Activated CD4-positive, alpha-beta T cell treated with anti-CD3 and anti-CD28 coated beads, Interleukin-2, amount 50 U/mL, for 24 hours (primary cell): ENCODE measurements around the gene ZNF354C.
A peak's percentile ranks its signal among the peaks of the same experiment; 100 is the strongest.
"Not testable (repeated sequence)": the region's sequence is repeated elsewhere in the genome, so short reads cannot be mapped to it uniquely, and the experiment has no call there.

ENCODE experiments used
- DNase-seq, 2 donors: peaks; one replicate each; pipeline ENCODE4 v3.0.0-alpha.2; 2020; ENCODE audit warnings: low read depth in 1 of 2, low spot score in 1 of 2

Gene ZNF354C

DNA sequence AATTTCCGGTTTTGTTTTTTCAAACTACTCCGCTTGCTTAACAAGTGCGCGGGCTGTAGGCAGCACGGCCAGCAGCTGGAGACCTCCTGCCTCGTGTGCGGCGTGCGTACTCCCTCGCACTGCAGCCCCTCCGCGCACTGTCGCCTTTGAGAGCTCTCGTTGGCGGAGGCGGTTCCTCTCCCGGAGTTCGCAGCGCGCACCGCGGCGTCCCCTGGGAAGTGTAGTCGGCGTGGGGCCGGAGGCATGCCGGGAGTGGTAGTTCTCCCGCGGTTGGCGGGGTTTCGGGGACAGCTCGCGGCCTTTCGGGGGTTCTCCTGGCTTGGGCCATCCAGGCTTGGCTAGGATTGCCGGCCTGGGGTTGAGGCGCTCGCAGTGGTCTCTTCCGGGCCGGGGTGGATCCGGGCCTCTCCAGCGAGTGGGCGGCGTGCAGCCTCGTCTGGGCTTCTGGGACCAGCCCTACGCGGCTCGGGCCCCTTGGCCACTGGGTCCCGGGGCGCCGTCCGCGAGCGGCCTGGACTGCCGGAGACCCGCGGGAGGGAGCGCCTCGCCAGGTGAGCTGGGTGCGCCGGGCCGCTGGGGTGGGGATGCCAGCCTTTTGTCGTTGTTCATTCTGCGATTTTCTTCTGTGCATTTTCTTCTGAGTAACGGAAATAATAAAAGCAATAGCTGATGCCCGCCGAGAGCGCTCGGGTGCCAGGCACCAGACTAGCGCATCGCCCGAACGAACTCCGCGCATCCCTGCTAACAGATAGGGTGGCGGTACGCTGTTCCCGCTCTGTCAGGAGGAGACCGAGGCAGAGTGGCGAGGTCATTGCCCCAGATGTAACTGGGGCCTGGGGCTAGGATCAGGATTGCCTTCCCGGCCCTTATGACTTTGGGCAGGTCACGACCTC lies at the start of gene ZNF354C:
Gene ZNF354C (plus strand): TSS at position 258 of the 893 bp plus-strand sequence. CDS start 1,696 bp downstream, outside the sequence.
- peak; percentile 65 to 81 for DNase-seq

DNA sequence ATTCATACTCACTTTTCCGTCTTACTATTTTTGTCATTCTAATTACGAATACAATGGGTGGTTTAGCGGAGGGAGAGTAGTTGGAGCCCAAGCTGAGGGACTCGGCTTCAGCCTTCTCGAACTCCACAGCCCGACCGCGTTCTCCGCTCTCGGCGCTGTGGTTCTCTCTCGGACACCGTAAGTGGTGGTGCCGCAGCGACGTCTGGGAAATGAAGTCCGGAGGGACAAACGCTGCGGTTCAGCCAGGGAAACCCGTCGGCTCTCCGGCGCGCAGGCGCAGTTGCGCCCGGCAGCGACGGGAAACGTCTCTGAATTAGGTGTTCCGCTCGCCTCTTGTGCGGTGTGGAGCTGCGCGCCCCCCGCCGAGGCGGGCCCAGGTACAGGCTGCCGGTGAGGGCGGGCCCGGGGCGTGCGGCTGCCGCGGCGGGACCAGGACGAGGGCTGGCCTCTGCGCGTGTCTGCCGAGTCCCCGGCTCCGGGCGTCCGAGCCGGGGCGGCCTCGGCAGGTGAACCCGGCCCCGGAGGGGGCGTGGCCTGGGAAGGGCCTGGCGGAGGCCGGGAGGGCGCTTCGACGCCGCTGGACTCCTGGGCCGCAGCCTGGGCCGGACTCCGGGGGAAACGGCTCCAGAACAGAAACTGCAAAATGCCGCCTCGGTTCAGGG lies 36.5 kb upstream of the ZNF354C start, which contains the start of gene ZNF879:
Gene ZNF879 (plus strand): TSS at position 277 of the 662 bp plus-strand sequence. CDS start 1,201 bp downstream, outside the sequence.
- peak; percentile 87 to 92 for DNase-seq

DNA sequence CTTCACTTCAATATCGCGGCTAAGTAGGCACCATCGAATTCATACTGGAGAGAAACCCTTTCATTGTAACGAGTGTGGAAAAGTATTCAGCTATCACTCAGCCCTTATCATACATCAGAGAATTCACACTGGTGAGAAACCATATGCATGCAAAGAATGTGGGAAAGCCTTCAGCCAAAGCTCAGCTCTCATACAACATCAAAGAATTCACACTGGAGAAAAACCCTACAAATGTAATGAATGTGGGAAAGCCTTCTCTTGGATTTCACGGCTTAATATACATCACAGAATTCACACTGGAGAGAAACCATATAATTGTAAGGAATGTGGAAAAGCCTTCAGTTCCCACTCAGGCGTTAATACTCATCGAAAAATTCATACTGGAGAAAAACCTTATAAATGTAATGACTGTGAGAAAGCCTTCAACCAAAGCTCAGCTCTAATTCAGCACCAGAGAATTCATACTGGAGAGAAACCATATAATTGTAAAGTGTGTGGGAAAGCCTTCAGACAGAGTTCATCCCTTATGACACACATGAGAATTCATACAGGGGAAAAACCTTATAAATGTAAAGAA lies 27.1 kb upstream of the ZNF354C start:
- no peak for DNase-seq

DNA sequence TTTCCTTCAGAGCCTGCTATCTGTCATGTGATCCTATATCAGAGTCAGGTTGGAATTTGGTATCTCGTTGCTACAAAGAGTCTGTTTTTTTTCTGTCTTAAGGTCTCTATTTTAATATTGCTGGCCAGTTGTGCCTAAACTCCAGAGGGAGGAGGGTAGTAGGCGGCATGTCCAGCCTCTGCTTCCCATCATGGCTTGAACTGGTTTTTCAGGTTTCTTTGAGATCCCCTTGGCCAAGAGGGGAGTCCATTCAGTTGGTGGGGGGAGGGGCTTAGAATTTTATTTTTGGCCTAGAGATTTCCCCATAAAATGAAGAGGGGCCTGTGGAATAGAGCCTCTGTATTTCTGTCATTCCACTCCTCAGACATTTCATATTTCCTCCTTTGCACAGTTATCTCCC lies 15.4 kb upstream of the ZNF354C start:
- no peak for DNase-seq

DNA sequence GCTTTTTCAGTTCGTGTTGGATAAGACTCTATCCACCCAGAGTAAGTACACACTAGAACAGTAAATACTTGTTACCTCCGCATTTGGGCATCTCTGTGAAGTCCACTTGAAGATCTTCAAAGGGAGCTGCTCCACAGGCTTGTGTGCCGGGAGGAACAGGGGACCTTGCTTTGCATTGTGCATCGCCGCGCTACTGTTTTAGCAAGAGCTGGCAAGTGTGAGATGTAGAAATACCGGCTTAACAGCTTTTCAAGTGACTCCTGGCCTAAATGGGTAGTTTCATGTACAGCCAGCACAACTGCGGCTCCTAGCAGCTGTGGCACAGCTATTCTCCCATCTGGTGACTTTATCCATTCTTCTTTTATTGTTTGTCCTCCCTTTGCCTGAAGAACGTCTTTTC lies 8.4 kb upstream of the ZNF354C start:
- DNase-seq, result no peak

DNA sequence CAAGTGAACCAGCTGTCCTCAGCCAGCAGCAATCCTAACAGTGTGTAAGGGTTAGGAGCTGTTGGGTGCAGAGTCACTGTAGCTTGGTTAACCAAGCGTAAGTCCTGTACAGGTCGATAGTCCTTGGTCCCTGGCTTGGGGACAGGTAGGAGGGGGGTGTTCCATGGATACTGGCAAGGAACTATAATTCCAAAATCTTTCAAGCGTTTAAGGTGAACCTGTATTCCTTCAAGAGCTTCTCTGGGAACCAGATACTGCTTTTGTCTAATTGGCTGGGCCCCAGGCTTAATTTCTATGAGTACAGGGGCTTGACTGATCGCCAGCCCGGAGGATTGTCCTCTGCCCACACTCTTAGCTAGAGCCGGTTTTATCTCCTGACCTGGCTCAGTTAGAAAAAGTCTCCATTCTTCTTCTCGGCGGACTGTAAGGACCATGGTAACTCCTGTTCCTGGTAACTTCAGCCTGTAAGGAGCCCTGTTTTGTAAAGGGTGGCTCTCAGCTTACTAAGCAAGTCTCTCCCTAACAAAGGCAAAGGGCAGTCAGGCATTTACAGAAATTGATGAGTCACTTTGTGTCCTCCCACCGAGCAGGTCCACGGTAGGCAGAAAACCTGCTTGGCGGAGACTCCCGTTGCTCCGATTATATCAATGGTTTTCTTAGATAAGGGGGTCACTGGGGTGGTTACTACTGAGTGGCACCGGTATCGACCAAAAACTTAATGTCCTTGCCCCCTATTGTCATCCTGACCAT lies 6.0 kb upstream of the ZNF354C start:
- no peak for DNase-seq

DNA sequence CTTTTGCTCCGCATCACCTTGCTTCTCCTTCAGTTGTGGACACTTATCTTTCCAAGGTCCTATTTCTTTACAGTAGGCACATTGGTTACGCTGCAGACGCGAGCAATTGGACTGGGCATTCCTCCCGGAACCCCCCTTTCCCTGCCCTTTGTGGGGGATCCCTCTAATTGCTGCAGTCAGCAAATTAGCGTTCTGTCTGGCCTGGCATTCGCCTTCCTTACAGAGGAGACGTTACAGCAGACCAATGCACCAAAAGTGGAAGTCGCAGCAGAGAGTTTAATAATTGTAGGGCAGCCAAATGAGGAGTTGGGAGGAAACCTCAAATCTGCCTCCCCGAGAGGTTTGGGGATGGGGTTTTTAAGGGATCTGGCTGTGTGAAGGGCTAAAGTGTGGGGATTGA lies 5.3 kb upstream of the ZNF354C start:
- no peak for DNase-seq

DNA sequence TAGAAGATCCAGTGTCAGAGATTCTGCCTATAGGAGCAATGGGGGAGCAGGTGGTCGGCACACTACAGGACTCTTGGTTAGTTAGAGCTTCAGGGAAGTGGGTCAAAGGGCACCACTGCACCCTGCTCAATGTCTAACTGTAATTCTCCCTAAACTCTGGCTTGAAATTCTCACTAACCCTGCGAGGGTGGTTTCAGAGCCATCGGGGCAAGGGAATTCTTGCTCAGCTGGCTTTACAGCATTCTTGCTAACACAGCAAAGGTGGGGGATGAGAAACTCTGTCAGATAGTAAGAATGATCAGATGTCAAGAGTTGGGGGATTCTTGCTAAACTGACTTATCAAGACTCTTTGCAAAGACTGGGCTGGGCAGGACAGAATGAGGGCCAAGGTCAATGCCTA lies 4.7 kb upstream of the ZNF354C start:
- no peak for DNase-seq

DNA sequence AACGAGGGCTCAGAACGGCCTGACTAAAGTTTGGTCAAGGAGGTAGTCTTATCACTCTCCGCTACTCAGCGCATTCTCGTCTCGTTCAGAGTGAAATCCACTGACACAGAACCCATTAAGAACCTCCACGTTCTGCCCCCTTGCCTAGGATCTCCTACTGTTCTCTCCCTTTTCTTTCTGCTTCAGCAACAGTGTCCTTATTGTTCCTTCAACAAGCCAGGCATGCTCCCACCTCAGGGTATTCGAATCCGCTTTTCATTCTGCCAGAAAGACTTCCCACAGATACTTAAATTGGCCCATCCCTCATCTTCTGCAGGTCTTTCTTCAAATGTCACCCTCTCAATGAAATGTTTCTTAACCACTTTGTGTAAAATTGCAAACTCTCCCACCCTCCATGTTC lies 4.3 kb upstream of the ZNF354C start:
- DNase-seq, result no peak

DNA sequence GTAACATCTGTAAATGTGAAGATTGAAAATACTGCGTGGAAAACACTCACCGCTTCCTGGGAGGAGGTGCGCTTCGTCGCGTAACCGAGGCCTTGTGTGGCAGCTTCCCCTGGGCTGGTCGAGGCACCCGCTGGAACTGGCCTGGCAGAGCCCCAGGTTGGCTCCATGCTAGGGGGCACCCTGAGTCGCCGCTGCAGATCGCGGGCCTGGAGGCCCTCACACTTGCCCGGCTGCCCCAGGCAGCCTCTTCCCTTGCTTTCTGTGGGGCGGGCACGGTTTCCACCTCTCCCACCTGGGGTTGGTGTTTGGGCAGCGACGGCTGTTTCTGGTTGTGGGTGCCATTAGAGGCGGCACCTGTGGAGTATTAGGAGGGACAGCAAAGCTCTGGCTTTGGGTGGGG lies 852 bp downstream of the ZNF354C start:
- no peak for DNase-seq

DNA sequence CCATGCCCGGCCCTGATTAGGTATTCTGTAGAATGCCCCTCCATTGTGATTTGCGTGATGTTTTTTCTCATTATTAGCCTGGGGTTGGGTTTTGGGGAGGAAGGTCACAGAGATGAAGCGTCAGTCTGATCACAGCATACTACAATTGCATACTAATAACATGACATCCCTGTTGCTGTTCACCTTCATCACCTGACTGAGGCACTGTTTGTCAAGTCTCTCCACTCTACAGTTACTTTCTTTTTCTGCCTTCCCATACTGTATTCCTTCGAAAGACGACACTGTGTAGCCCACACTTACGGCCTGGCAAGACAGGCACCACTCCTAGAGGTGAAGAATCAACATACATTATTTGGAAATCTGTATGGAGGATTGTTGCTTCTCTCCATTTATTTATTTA lies 5.5 kb downstream of the ZNF354C start:
- DNase-seq, result no peak

DNA sequence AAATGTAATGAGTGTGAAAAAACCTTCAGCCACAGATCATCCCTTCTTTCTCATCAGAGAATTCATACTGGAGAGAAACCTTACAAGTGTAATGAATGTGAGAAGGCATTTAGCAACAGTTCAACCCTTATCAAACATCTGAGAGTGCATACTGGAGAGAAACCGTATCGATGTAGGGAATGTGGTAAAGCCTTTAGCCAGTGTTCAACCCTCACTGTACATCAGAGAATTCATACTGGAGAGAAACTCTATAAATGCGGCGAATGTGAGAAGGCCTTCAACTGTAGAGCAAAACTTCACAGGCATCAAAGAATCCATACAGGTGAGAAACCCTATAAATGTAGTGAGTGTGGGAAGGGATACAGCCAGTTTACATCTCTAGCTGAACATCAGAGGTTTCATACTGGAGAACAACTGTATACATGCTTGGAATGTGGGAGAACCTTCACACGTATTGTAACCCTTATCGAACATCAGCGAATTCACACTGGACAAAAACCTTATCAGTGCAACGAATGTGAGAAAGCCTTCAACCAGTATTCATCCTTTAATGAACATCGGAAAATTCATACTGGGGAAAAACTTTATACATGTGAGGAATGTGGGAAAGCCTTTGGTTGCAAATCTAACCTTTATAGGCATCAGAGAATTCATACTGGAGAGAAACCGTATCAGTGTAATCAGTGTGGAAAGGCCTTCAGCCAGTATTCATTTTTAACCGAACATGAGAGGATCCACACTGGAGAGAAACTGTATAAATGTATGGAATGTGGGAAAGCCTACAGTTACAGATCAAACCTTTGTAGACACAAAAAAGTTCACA lies 19.2 kb downstream of the ZNF354C start:
- no peak for DNase-seq

DNA sequence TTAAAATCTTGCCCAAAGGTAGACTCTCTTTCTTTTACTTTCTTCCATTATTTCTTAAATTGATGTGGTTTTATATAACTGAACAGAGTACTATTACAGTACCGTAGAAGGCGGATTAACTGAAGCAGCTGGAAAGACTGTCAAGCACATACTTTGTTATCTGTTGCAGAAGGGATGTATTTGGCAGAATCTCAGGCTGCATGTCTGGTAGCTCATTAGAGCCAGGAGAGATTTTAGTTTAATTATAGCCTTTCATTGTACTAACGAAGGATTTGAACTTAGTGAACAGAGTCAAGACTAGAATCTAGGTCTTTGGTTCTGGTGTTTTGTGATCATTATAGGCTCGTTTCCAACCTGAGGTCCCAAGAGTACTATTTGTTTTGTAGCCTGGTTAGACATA lies 20.6 kb downstream of the ZNF354C start:
- no peak for DNase-seq

DNA sequence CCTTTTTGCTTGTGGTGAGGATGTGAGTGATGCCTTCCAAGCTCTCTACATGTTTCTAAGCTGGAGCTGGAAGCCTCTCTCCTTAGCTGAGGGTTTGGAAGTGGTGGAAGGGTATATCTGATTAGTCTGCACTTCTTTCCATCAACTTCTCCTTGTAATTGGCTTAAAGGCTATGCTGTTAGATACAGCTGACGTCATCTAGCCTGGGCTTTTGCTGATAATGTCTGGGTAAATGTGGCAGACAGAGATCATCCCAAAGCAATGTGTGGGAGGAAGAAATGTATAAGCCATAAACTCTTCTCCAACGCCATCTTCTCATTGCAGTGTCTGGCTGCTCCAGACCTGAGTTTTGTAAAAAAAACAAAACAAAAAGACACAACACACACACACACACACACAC lies 29.3 kb downstream of the ZNF354C start:
- DNase-seq, result no peak

DNA sequence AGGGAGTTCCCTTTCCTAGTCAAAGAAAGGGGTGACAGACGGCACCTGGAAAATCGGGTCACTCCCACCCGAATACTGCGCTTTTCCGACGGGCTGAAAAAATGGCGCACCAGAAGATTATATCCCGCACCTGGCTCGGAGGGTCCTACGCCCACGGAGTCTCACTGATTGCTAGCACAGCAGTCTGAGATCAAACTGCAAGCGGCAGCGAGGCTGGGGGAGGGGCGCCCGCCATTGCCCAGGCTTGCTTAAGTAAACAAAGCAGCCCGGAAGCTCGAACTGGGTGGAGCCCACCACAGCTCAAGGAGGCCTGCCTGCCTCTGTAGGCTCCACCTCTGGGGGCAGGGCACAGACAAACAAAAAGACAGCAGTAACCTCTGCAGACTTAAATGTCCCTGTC lies 41.1 kb downstream of the ZNF354C start:
- DNase-seq, result not testable (repeated sequence)

DNA sequence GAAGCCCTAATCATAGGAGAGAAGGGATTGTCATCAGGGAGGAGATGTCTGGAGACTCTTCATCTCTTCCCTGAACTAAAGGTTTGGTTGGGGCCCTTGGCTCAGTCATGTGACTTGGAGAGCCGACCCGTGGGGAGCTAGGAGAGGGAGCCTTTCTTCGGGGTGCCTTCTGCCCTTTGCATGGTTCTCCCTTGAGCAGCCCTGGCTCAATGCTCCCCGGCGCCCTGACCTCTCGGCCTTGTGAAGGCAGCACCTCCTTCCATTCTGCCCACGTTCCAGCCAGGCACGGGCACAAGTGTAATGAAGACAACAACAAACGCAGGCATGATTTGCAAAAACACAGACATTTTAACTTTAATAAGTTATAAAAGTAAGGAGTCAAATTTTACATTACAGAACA lies 50.4 kb downstream of the ZNF354C start:
- DNase-seq, result no peak

DNA sequence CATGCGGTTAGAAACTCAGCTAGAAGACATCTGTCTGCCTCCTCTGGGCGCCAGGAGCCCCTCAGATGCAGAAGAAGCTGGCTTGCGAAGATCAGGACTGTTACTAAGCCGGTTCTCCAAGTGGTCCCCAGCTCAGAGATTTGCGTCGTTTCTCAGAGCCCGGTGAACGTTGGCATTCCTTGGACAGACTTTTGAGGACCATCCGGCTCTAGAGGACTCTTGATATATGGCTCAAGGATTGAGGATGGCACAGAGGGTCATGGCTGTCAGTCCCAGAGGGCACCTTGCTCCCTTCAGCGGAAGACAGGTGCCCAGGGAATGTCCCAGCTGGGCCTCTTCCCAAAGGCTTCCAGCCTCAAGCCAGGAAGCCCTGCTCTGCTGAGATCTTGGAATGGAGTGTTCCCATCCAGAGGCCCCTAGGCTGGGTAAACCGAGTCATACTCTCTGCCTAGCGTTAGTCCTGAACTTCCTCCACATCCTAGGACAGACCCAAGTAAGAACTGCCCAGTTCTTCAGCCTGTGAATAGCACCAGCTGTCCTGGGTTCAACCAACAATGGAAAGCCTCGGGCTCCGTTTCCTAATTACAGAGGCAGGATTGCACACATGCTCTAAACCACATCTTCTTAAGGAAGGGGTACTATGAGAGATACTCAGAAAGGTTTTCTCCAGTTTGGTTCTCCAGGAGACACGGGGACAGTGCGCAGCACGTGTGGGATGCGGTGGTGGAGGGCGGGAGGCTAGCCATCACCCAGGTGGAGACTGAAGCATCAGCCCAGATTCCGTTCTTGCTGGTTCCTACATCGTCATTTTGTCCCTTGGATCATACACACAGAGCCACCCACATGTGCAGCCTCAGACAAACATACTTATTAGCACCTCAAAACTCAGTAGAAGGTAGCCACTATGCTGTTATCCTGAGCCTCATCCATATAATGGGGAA lies 51.4 kb downstream of the ZNF354C start:
- DNase-seq, result no peak

DNA sequence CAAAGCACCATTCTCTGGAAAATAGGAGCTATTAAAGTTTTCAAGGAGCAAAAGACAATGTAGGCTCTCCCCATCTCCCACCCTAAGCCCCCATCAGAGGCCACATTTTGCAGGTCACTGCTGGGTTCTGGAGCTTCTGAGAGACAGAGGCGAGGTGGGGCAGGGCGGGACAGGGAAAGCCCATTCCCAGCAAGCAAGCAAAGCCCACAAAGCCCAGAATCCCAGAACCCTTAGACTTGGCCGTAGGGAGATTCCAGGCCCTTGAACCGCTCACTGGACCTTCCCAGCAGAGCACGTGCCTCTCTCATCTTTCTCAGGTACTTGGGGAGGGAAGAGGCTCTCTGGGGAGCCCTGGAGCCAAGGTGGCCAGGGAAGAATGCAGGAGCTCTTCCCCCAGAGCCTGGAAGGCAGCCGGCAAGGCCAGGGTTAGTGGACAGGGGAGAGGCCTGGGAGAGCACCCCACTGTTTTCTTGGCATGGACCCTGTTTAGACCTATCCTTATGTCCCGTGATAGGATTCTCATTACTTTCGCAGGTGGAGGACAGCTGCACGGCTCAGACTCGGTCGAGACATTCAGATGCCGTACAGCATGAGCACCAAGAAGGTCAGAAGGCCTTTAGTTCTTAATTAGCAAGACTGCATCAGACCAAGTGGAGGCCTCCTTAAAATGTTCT lies 52.4 kb downstream of the ZNF354C start:
- DNase-seq, result no peak

DNA sequence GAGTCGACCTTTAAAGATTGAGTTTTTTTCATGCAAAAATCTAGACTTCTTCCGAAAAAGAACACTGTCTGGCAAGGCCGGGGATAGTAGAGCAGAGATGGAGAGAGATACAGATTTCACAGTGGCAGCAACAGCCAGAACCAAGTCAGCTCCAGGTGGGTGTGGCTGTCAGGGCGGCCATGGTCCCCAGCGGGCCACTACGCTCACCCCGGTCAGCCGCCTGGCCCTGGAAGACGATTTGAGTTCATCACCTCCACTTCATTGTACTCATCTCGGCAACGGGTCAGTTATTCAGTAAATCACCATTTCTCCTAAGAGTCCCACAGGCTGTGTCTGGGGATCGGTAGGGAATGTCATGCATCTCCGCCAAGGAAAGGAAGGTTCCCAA lies 53.0 kb downstream of the ZNF354C start:
- no peak for DNase-seq
